NOMO-1 (cell line): Measurements from ENCODE around the gene TTLL6.
"Not testable (repeated sequence)": the region's sequence is repeated elsewhere in the genome, so short reads cannot be mapped to it uniquely, and the experiment has no call there.

ENCODE experiments used
- DNase-seq, 2 experiments: peaks; one replicate each; lab custom pipeline; 2025; ENCODE audit not compliant: unreplicated experiment in 2 of 2; lab: John Stamatoyannopoulos, UW

TTLL6 gene

GRCh38 chr17:48816774-48817590 lies at the start of gene TTLL6:
TSS of gene TTLL6 (minus strand) at chr17:48817229. CDS start at chr17:48817072, 157 bp downstream.
- DNase-seq: peak; percentile 93 to 95

GRCh38 chr17:48860456-48860855 lies 43.4 kb upstream of the TTLL6 start:
- no peak for DNase-seq

GRCh38 chr17:48860034-48860433 lies 43.0 kb upstream of the TTLL6 start:
- no peak for DNase-seq

- no peak for DNase-seq
Measured at GRCh38 chr17:48856122-48856821, 39.2 kb upstream of the TTLL6 start.

- DNase-seq: no peak
Measured at GRCh38 chr17:48854774-48855476, 37.9 kb upstream of the TTLL6 start.

GRCh38 chr17:48850792-48851323 lies 33.8 kb upstream of the TTLL6 start:
- peak in 1 of 2 experiments; percentile 17 for DNase-seq

GRCh38 chr17:48843187-48843900 lies 26.3 kb upstream of the TTLL6 start:
- no peak for DNase-seq

GRCh38 chr17:48842746-48843145 lies 25.7 kb upstream of the TTLL6 start:
- no peak for DNase-seq

GRCh38 chr17:48841395-48841831 lies 24.4 kb upstream of the TTLL6 start:
- DNase-seq: peak; percentile 82 to 97

GRCh38 chr17:48840441-48840840 lies 23.4 kb upstream of the TTLL6 start:
- no peak for DNase-seq

GRCh38 chr17:48837458-48837857 lies 20.4 kb upstream of the TTLL6 start:
- DNase-seq: peak; percentile 64 to 86

- no peak for DNase-seq
Measured at GRCh38 chr17:48835971-48836370, 18.9 kb upstream of the TTLL6 start.

GRCh38 chr17:48834973-48835372 lies 17.9 kb upstream of the TTLL6 start:
- DNase-seq: no peak

- no peak for DNase-seq
Measured at GRCh38 chr17:48831549-48831883, 14.5 kb upstream of the TTLL6 start.

- peak; percentile 87 to 95 for DNase-seq
Measured at GRCh38 chr17:48830840-48831548, 14.0 kb upstream of the TTLL6 start, which contains the start of gene CALCOCO2. TSS of gene CALCOCO2 (plus strand) at chr17:48831035. CDS start at chr17:48841708, 10,673 bp downstream.

GRCh38 chr17:48825446-48826381 lies 8.7 kb upstream of the TTLL6 start:
- no peak for DNase-seq

GRCh38 chr17:48820936-48821335 lies 3.9 kb upstream of the TTLL6 start:
- DNase-seq: not testable (repeated sequence)

GRCh38 chr17:48819466-48819865 lies 2.4 kb upstream of the TTLL6 start:
- no peak for DNase-seq

- no peak for DNase-seq
Measured at GRCh38 chr17:48818361-48818841, 1.4 kb upstream of the TTLL6 start.
